ENCODE data around the gene LCAT.

LCAT gene

DNA sequence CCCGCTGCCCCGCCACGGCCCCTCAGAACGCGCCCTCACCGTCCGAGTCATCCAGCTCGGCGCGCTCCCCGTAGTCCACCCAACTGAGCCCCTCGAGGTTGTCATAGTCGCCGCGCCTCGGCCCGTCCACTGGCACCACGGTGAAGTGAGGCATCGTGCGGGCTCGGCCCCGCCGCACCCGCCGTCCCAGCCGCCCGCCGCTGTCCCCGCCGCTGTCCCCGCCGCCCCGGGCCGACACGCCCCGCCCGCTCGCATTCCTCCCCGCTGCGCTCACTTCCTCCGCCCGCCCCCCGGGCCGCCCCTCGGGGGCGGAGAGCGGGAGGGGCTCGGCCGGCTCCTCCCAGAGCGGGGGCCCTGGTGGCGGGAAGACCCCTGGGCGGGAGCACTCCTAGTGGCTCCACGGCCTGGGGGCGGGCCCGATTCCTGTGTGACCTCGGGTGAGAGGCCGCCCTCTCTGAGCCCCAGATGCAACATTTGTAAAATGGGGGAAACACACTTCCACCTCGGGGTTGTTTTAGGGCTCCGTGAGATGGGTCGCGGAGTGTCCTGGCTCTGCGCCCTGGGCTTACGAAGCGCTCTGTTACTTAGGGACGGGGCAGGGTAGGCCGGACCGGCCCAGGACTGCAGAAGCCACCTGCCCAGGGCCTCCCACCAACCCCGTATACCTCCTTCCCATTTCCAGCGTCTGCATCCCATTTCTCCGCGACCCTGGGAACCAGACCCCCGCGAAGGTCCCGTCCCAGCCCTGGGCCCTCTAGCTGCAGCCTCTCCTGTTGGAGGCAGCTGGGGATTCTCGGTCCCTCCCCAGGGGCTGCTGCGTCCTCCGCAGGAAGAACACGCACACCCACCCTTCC, 24.7 kb upstream of the LCAT start, which contains the start of gene SLC12A4:
SLC12A4 (minus strand) TSS at position 238 of the 854 bp plus-strand sequence; CDS start at position 154, 84 bp downstream.
- DNase-seq, result peak; percentile 69

- DNase-seq, result no peak
Measured at GRCh38 chr16:67967958-67968399, 24.1 kb upstream of the LCAT start.

- no peak for DNase-seq
Measured at GRCh38 chr16:67967183-67967957, 23.4 kb upstream of the LCAT start.

DNA sequence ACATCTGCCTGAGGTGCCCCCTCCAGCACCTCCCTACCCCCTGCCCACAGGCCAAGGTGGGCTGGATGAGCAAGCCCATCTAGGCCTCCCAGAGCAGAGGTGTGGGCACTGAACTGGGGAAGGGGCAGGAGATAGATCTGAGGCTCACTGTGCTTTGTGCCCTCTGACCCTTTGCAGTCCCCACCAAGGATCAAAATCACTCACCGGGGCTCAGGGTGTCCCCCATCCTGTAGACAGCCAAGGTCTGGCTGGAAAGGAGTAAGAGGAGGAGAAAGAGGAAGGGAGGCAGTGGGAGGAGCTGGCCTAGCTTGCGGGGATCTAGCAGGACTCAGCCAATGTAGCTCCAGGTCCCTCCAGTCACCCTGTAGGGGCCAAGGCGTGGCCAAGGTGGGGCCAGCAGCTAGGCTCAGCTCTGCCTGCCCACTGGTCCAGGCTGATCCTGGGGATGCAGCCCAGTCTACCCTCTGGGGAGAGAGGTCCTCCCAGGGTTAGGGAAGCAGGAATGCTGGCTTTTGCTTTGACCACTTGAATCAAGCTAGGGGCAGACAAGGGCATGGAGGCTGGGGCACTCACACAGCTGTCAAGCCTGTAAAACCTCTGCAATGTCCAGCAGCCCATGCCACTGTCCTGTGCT, 22.7 kb upstream of the LCAT start:
- DNase-seq, result no peak

DNA sequence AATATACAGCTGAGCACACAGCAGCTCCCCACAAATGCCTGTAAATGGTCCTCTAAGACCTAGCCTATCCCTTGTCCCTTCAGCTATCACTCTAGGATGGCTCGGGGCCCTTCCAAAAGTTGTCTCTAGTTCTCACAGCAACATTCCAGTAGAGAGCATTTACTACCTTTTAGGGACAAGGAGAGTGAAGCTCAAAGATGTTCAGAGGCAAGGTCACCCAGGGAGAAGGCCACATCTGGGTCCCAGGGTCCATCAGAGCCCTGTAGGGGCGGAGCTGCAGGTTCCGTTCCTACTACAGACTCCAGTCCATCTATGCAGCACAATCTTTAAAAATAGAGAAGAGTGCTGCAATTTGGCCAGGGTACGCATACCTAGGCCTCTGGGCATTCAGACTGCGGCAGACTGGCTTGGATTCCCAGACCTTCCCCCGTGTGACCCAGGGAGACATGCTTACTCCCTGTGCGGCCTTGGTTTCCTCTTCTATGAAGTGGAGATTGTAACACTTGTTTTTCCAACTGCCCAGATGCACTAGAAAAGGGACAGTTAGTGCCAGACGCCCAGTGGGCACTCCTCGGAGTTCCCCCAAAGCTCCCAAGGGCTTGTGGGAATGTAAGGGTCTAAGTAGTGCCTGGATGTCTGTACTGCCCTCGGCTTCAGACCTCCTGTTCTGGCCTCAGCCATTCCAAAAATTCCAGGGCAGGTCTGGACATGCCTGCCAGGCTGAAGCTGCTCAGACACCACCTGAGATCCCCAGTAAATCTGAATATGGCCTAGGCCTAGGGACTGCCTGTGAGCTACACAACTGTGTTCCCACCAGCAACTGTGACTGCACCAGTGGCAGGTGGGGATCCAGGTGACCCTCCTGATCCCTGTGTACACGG, 22.0 kb upstream of the LCAT start:
- no peak for DNase-seq

DNA sequence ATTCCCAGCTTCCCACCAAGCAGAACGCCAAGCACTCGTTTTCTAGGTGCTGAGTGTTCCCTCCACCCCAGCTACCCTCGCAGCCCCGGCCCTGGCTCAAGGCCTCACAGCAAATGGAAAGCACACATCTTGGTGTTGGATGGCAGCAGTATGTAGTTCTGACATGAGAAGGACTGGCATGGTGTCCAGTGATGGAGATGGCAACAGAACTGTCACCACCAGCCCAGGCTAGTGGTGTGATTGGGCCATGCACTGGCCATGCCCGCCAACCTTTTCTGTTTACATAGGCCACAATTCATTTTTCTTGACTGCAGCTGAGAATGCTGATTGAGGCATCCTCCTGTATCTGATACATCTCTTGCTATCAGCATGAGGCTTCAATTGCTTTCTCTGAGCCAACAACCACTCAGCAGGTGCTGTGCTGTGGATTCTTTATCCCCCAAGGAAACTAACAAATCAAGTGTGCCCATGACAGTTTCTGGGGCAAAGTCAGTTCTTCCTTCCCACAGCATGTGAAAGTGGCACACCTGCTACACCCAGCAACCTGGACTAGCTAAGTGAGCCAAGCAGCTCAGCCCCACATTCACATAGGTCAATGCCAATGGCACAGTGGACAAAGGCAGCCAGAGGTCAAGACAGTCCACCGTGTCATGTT, 20.7 kb upstream of the LCAT start:
- no peak for DNase-seq

DNA sequence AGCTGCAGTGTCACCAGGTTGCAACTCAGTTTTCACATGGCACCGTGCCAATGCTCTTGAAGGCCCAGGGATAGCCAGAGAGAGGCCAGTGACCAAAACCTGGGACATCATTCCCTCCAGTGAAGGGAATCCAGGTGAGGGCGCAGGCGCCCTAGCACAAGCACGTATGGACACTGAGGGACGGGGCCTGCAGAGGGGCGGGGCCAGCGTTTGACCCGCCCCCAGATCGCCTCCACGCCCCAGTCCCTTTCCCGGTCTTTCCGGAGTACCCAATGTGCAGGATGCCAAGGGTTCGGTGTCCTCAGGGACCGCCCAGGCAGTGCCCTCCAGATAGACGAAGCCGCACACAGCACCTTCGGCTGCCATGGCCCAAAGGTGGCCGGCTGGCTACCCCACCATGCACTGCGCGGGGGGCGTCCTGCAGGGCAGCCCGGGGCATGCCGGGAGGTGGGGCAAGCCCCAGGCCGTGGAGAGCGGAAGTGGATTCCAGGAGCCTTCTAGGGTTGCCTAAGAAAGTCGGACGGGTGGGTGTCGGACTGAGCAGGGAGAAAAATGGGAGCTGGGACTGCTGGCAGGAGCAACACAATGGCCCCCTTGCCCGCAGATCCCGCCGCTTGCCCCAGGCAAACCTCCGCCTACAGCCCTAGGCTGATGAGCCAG, 19.9 kb upstream of the LCAT start:
- DNase-seq, result no peak

DNA sequence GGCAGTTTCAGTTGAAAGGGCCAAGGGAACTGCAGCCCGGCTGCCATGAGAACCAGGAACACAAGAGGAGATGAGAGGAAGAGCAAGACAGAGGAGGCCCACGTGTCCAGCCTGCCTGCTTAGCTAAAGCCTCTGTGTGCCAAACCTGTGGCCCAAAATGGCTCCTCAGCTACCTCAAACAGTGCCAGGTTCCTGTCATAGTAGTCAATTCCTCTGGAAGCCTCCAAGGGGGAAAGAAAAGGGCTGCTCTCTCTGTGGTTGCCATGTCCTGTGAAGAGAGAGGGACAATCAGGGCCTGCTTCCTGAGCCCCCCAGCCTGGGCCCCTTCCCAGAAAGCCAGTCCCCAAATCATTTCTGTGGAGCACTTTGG, 19.4 kb upstream of the LCAT start:
- DNase-seq, result peak; percentile 29

- no peak for DNase-seq
Measured at GRCh38 chr16:67962135-67962534, 18.2 kb upstream of the LCAT start.

DNA sequence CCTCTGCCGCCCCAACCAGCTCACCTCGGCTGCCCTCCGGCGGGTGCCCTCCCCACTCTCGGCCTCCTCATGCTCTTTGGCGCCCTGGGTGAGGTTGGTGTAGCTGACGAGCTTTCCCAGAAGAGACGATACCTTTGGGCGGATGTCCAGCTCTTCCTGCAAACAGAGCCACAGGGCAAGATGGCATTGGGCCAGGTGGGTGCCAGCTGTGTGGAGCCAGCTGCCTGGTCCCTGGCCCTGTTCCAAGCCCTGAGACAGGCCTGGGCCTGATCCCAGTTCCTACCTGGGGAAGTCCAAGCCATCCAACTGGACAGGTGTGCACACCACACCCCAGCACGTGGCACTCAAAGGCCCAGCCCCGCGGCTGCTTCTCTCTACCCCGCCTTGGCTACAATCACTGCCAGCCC, 17.6 kb upstream of the LCAT start:
- DNase-seq, result no peak

GRCh38 chr16:67959536-67960329, 15.8 kb upstream of the LCAT start:
- DNase-seq, result no peak

DNA sequence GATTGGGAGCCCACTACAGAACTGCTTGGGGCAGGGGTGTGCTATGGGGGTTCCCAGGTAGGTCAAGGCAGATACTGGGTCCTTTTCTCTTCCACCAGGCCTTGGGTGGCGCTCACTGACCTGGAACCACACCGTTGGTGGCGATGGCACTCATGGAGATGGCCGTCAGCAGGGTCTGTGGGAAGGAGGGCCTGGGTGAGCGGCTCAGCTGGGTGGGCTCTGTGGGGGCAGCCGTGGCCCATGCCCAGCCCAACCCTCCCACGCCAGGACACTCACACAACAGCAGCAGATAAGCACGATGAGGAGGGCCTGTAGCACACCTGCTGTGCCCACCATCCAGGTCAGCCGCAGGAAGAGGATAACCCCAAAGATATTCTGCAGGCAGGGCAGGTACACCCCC, 13.7 kb upstream of the LCAT start:
- DNase-seq, result no peak

GRCh38 chr16:67954421-67955196, 10.7 kb upstream of the LCAT start:
- no peak for DNase-seq

- no peak for DNase-seq
Measured at GRCh38 chr16:67953641-67954375, 9.9 kb upstream of the LCAT start.

DNA sequence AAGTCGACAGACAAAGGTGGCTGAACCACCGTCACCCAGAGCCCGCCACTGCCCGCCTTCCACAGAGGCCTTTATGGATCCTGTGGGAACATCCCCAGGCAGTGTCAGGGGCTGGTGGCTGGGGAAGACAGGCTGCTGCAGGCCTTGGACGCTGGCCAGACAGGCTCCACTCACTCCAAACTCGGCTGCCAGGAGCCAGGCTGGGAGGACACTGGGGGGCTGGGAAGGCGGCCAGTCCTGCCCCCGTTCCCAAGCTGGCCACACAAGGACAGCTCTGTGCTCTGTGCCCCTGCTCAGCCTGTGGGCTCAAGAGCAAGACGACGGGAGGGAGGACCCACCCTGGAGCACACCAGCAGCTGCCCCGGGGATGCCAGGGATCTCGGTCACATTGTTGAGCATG, 7.6 kb upstream of the LCAT start:
- DNase-seq, result peak; percentile 91

DNA sequence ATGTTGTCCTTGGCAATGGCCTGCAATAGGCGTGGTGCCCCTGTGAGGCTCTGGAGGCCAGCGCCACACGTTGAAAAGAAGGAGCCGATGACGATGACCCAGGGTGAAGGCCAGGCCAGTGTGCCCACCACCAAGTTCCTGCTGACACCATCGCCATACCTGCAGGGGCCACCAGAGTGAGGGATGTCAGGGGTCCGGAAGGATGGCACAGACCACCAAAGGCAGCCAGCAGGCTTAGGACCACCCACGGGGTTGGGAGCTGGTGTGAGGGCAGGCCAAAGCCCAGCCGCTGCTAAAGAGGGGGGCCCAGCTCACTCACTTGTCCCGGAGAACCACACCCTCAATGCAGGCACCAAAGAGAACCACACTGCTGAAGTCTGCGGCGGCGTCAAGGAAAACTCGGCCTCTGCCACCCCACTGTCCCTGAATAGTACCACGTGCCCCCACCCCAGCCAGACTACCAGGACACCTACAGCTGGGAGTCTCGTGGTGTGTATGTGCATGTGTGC, 6.5 kb upstream of the LCAT start:
- no peak for DNase-seq

- DNase-seq, result no peak
Measured at GRCh38 chr16:67949645-67950044, 5.7 kb upstream of the LCAT start.

DNA sequence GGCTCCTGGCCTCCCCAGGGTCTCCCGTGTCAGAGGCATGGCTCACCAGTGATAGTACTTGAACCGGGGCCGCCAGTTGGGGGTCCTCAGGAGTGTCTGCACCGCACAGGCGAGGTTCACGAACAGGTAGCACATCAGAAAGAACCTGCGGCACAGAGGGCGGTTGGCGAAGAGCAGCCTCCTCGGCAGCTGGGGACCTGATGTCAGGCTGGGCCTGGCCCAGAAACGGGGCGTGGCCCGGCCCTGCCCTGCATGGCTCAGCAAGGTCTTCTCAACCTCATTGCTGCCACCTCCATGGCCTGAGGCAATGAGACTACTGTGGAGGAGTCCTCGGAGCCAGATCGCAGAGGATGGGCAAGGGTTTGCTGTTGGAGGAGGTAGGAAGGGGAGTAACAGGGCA, 4.1 kb upstream of the LCAT start:
- DNase-seq, result no peak

Measured in midbrain (tissue), 1 donor.